GM18867 (cell line): ENCODE data around the gene CYP39A1.
"Not testable (repeated sequence)": the region's sequence is repeated elsewhere in the genome, so short reads cannot be mapped to it uniquely, and the experiment has no call there.

Source experiments
- ATAC-seq: cut with Tn5 transposase; IDR thresholded peaks from one replicate; pipeline ENCODE4 v1.9.1; 2021; ENCODE audit warnings: mild to moderate bottlenecking, moderate library complexity; ENCODE audit not compliant: unreplicated experiment

The CYP39A1 gene

GRCh38 chr6:46651006-46651405 is 1.6 kb downstream of the CYP39A1 start:
- ATAC-seq: no peak

GRCh38 chr6:46648869-46649492 is 3.6 kb downstream of the CYP39A1 start:
- no peak for ATAC-seq

GRCh38 chr6:46648108-46648507 is 4.5 kb downstream of the CYP39A1 start:
- ATAC-seq: not testable (repeated sequence)

- no peak for ATAC-seq
Observed at GRCh38 chr6:46645265-46645664, 7.4 kb downstream of the CYP39A1 start.

GRCh38 chr6:46642928-46643751 is 9.5 kb downstream of the CYP39A1 start:
- no peak for ATAC-seq

- no peak for ATAC-seq
Observed at GRCh38 chr6:46638650-46639049, 14.0 kb downstream of the CYP39A1 start.

GRCh38 chr6:46637933-46638332 is 14.7 kb downstream of the CYP39A1 start:
- ATAC-seq: no peak

- no peak for ATAC-seq
Observed at GRCh38 chr6:46637145-46637544, 15.5 kb downstream of the CYP39A1 start.

GRCh38 chr6:46635462-46635861 is 17.2 kb downstream of the CYP39A1 start:
- no peak for ATAC-seq

- ATAC-seq: no peak
Observed at GRCh38 chr6:46632053-46632452, 20.6 kb downstream of the CYP39A1 start.

GRCh38 chr6:46629691-46630090 is 22.9 kb downstream of the CYP39A1 start:
- no peak for ATAC-seq

- ATAC-seq: no peak
Observed at GRCh38 chr6:46628976-46629375, 23.6 kb downstream of the CYP39A1 start.

GRCh38 chr6:46628498-46628897 is 24.1 kb downstream of the CYP39A1 start:
- ATAC-seq: no peak

GRCh38 chr6:46626976-46627375 is 25.6 kb downstream of the CYP39A1 start:
- no peak for ATAC-seq

GRCh38 chr6:46626228-46626909 is 26.2 kb downstream of the CYP39A1 start:
- peak; percentile 80 for ATAC-seq

GRCh38 chr6:46618726-46619125 is 33.9 kb downstream of the CYP39A1 start:
- no peak for ATAC-seq

GRCh38 chr6:46612645-46613044 is 40.0 kb downstream of the CYP39A1 start:
- no peak for ATAC-seq

- no peak for ATAC-seq
Observed at GRCh38 chr6:46610862-46611553, 41.6 kb downstream of the CYP39A1 start.

- ATAC-seq: no peak
Observed at GRCh38 chr6:46606338-46606737, 46.3 kb downstream of the CYP39A1 start.

- peak; percentile 75 for ATAC-seq
Observed at GRCh38 chr6:46605091-46605797, 47.4 kb downstream of the CYP39A1 start.

GRCh38 chr6:46598215-46598614 is 54.4 kb downstream of the CYP39A1 start:
- ATAC-seq: no peak
